Heart left ventricle (tissue), 13 donors: ENCODE results near the gene COL15A1.

Experiments used
- CTCF ChIP-seq, 12 donors: fragments of 200-600 bp; sonication (generic) in 4 of 12; IDR thresholded peaks; one replicate each; pipeline versions ENCODE4 v1.5.0 to v1.8.0; 2018 to 2022; ENCODE audit warnings: antibody characterized with exemption in 12 of 12, mild to moderate bottlenecking in 5 of 12
- POLR2A ChIP-seq, 2 donors: fragments of 450-650 bp; IDR thresholded peaks; one replicate each; pipeline ENCODE4 v1.6.1; 2017; ENCODE audit warnings: antibody characterized with exemption in 2 of 2, mild to moderate bottlenecking in 2 of 2, moderate library complexity in 2 of 2
- donor health status: ischemic (EF 13 %, LVEDD 7.1; RV severe dilation, severe dysfunction).
- donor health status: DM: no; HTN: yes; CAD: no.
- donor health status: DM: no; HTN: no; CAD: no.
- donor health status: ischemic (EF 25% LVEDD 6.9; RV normal size, moderate dysfunction).
- donor health status: ischemic (EF 25% LVEDD 5.7; RV mildly dilated, moderate dysfunction).
- donor health status: ischemic (EF 35%, LVEDD 5.7; RV mildly dilated, moderate dysfunction).
- donor health status: nonischemic (EF 11% LVEDD 7.7; RV severe dilation, severe dysfunction).
- donor health status: DM: yes; HTN: yes; CAD: no.
- donor health status: PGD.
- donor health status: ischemic (EF 29% LVEDD 5.4; RV normal size, mild dysfunction).
- donor health status: nonischemic (EF 23%, LVEDD 6.1; RV moderate dilation, normal function).

DNA sequence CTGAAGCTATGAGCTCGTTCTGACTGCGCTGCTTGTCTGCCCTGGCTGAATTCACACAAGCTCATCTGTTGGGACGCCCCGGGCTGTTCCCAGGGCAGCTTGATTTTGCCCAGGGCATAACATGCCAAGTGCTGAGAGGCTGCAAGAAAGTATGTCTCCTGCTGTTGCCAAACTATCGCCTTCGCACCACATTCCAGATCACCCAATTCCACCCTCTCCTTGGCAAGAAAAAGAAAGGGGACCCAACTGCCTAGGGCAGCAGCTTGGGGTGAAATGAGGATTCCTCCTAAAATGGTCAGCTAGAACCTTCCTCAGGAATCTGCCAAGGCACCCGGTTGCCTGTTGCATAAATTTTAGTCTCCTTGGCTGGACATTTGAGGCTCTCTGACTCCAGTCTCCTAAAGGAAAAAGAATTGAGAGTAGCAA lies 21.2 kb downstream of the COL15A1 start:
- no peak for TF ChIP-seq CTCF (IDR thresholded peaks at IDR 0.05)
- no peak for TF ChIP-seq POLR2A (IDR thresholded peaks at IDR 0.05)
